PC-3 (cell line): ENCODE results near the gene DHX30. TPM values are rescaled to one million over a fixed set of nuclear protein-coding genes. Genes with fewer than 3 reads are reported as not detected.

Experiments
- ATAC-seq: fragments of 200-7000 bp; cut with Tn5 transposase; 2 replicates; pipeline ENCODE4 v1.9.1; 2020; ENCODE audit warnings: mild to moderate bottlenecking, moderate library complexity
- BruUV-seq: library from RNA; stranded (reverse); fragments of 400-500 nt; replicated peaks from 2 replicates; lab custom pipeline; 2021; lab: Mats Ljungman, UMichigan
- CTCF ChIA-PET: fragments of 300-600 bp; sonication (Branson Sonifier 250); formaldehyde crosslinking; loops from one replicate; lab custom pipeline; 2022; ENCODE audit warnings: antibody characterized with exemption; lab: Charles Lee
- POLR2A ChIA-PET: fragments of 300-600 bp; sonication (Branson Sonifier 250); formaldehyde crosslinking; loops from one replicate; lab custom pipeline; 2022; ENCODE audit warnings: antibody characterized with exemption; ENCODE audit not compliant: unreplicated experiment; lab: Charles Lee
- DNase-seq: peaks from one replicate; pipeline ENCODE4 v3.0.0-alpha.2; 2015
- H2AFZ ChIP-seq: fragments of 300-600 bp; sonication (generic); 2 replicates; pipeline ENCODE4 v1.6.0; 2016; ENCODE audit warnings: antibody characterized with exemption, low read length
- H3F3A ChIP-seq: fragments of 300-600 bp; sonication (generic); one replicate; pipeline ENCODE4 v1.6.0; 2017; ENCODE audit warnings: antibody characterized with exemption, low read length, control low read depth, mild to moderate bottlenecking; ENCODE audit not compliant: unreplicated experiment
- H3K27ac ChIP-seq: fragments of 300-600 bp; sonication (generic); 2 replicates; pipeline ENCODE4 v1.5.1; 2016; ENCODE audit warnings: mild to moderate bottlenecking, low read length
- H3K27me3 ChIP-seq: fragments of 300-600 bp; sonication (generic); 2 replicates; pipeline ENCODE4 v1.6.1; 2016; ENCODE audit warnings: low read length, mixed read lengths
- H3K36me3 ChIP-seq: fragments of 300-600 bp; sonication (generic); 2 replicates; pipeline ENCODE4 v1.6.1; 2016; ENCODE audit warnings: low read depth, mixed run types, low read length, mixed read lengths
- H3K4me1 ChIP-seq: fragments of 300-600 bp; sonication (generic); 2 replicates; pipeline ENCODE4 v1.5.1; 2016; ENCODE audit warnings: low read length; ENCODE audit not compliant: insufficient read depth
- H3K4me2 ChIP-seq: fragments of 300-600 bp; sonication (generic); 2 replicates; pipeline ENCODE4 v1.6.0; 2016; ENCODE audit warnings: low read length
- H3K4me3 ChIP-seq: fragments of 300-600 bp; sonication (generic); 2 replicates; pipeline ENCODE4 v1.5.1; 2016; ENCODE audit warnings: mild to moderate bottlenecking, low read length, mixed read lengths
- H3K79me2 ChIP-seq: fragments of 300-600 bp; sonication (generic); 2 replicates; pipeline ENCODE4 v1.6.1; 2017; ENCODE audit warnings: low read length, mixed read lengths
- H3K9ac ChIP-seq: fragments of 300-600 bp; sonication (generic); 2 replicates; pipeline ENCODE4 v1.6.0; 2016; ENCODE audit warnings: mild to moderate bottlenecking, low read length
- H3K9me2 ChIP-seq: fragments of 300-600 bp; sonication (generic); replicated peaks from 2 replicates; pipeline ENCODE4 v1.6.1; 2016; ENCODE audit warnings: mixed run types, low read length, mixed read lengths
- H3K9me3 ChIP-seq: fragments of 300-600 bp; sonication (generic); 2 replicates; pipeline ENCODE4 v1.6.1; 2016; ENCODE audit warnings: low read length, mixed read lengths
- H4K20me1 ChIP-seq: fragments of 300-600 bp; sonication (generic); 2 replicates; pipeline ENCODE4 v1.6.1; 2016; ENCODE audit warnings: low read length, mixed read lengths
- CTCF ChIP-seq: fragments of 300-600 bp; sonication (generic); conservative IDR thresholded peaks from 2 replicates; pipeline ENCODE4 v1.5.1; 2017; ENCODE audit warnings: antibody characterized with exemption, low read depth, mild to moderate bottlenecking, low read length
- EZH2 ChIP-seq: fragments of 300-600 bp; sonication (generic); IDR thresholded peaks from one replicate; pipeline ENCODE4 v1.6.1; 2017; ENCODE audit warnings: antibody characterized with exemption, mild to moderate bottlenecking, low read length; ENCODE audit not compliant: unreplicated experiment
- EZH2phosphoT487 ChIP-seq: fragments of 300-600 bp; sonication (generic); IDR thresholded peaks from 2 replicates; pipeline ENCODE4 v1.6.1; 2018; ENCODE audit warnings: mild to moderate bottlenecking, antibody characterized with exemption, low read length, borderline replicate concordance
- intact Hi-C: fragments of 100-400 bp; cut with micrococcal nuclease; formaldehyde crosslinking; loops from 2 replicates; pipeline ENCODE4 v1.9.0; 2023
- total RNA-seq: library from RNA; depleted of rRNA; stranded (reverse); fragments of >200 nt; gene quantifications from 2 replicates; pipeline ENCODE4 v1.2.3, GENCODE V29; 2014

Gene DHX30
- total RNA-seq, 1 experiment from 2014 or later: 152 TPM

- H3K27me3 ChIP-seq: no peaks in the 10 kb centered on the region
- no peak overlapping the region for H3K4me3 ChIP-seq
- H4K20me1 ChIP-seq: no peaks in the 10 kb centered on the region
- intact Hi-C loops: loop anchor here (5.0 kb wide), 1 partner anchor 297 kb away; no protein-coding TSS in a partner anchor
- no peak overlapping the region for H3K4me2 ChIP-seq
- DNase-seq (no peak), ATAC-seq (no peak)
- peaks cover 4% of the 10 kb centered on the region for H3F3A ChIP-seq
- no peaks in the 10 kb centered on the region for H3K9me2 ChIP-seq
- POLR2A ChIA-PET: no interaction called here
- no peak overlapping the region for H3K9ac ChIP-seq
- H3K4me1 ChIP-seq: no peaks in the 10 kb centered on the region
- no peak overlapping the region for H2AFZ ChIP-seq
- H3K9me3 ChIP-seq: no peaks in the 10 kb centered on the region
- TF ChIP-seq CTCF (no peak; the same call in 1 of the 2 replicates), EZH2 (no peak), EZH2phosphoT487 (no peak)
- H3K27ac ChIP-seq: no peak overlapping the region
- H3K36me3 ChIP-seq: peaks cover 33% of the 10 kb centered on the region
- no peaks in the 10 kb centered on the region for H3K79me2 ChIP-seq
- CTCF ChIA-PET: no interaction called here
- no TSS peak for BruUV-seq
Observed at GRCh38 chr3:47854720-47855455, 52.0 kb downstream of the DHX30 start.

GRCh38 chr3:47855461-47856383, 52.8 kb downstream of the DHX30 start:
- no peak overlapping the region for H3K27ac ChIP-seq
- no peaks in the 10 kb centered on the region for H3K79me2 ChIP-seq
- ChIA-PET CTCF (no interaction called here), POLR2A (interaction anchor here (0.5 kb wide), 1 partner anchor 31 kb away, joined by 3 read pairs; no protein-coding TSS in a partner anchor)
- H3F3A ChIP-seq: peaks cover 4% of the 10 kb centered on the region
- H3K9ac ChIP-seq: no peak overlapping the region
- DNase-seq (no peak), ATAC-seq (no peak)
- H3K4me2 ChIP-seq: no peak overlapping the region
- no peaks in the 10 kb centered on the region for H4K20me1 ChIP-seq
- H3K9me2 ChIP-seq: no peaks in the 10 kb centered on the region
- H3K4me1 ChIP-seq: no peaks in the 10 kb centered on the region
- H2AFZ ChIP-seq: no peak overlapping the region
- intact Hi-C loops: no loop called here
- TF ChIP-seq CTCF (no peak), EZH2 (no peak), EZH2phosphoT487 (no peak)
- no peaks in the 10 kb centered on the region for H3K27me3 ChIP-seq
- H3K9me3 ChIP-seq: no peaks in the 10 kb centered on the region
- no peak overlapping the region for H3K4me3 ChIP-seq
- peaks cover 34% of the 10 kb centered on the region; the same call in 1 of the 2 replicates for H3K36me3 ChIP-seq
- BruUV-seq: no TSS peak
